Osteoblast (primary cell): ENCODE results near the gene STK32A. TPM values are rescaled to one million over a fixed set of nuclear protein-coding genes. Genes with fewer than 3 reads are reported as not detected.

Experiments
- DNase-seq: peaks from one replicate; pipeline ENCODE4 v3.0.0; 2011; ENCODE audit warnings: low spot score, mixed read lengths; ENCODE audit not compliant: insufficient read length; ENCODE audit errors: missing footprints
- H2AFZ ChIP-seq: 2 replicates; pipeline ENCODE4 v1.6.0; 2011; ENCODE audit warnings: mild to moderate bottlenecking, low read length
- H3K27ac ChIP-seq: 2 replicates; pipeline ENCODE4 v1.5.1; 2011; ENCODE audit warnings: mild to moderate bottlenecking, low read depth, low read length, moderate library complexity
- H3K27me3 ChIP-seq: 2 replicates; pipeline ENCODE4 v1.6.0; 2012; ENCODE audit warnings: mild to moderate bottlenecking, control low read depth, inconsistent platforms, low read length, moderate library complexity; ENCODE audit not compliant: insufficient read depth
- H3K36me3 ChIP-seq: 2 replicates; pipeline ENCODE4 v1.5.1; 2011; ENCODE audit warnings: mild to moderate bottlenecking, low read length, control low read depth, moderate library complexity; ENCODE audit not compliant: insufficient read depth
- H3K4me1 ChIP-seq: 2 replicates; pipeline ENCODE4 v1.5.1; 2011; ENCODE audit warnings: mild to moderate bottlenecking, low read length, control low read depth, moderate library complexity; ENCODE audit not compliant: insufficient read depth
- H3K4me2 ChIP-seq: 2 replicates; pipeline ENCODE4 v1.6.0; 2011; ENCODE audit warnings: mild to moderate bottlenecking, low read length; ENCODE audit not compliant: insufficient read depth
- H3K4me3 ChIP-seq: fragments of 200-600 bp; sonication (generic); 3 replicates; pipeline ENCODE4 v1.5.1; 2012; ENCODE audit warnings: mild to moderate bottlenecking, low read length, inconsistent platforms; ENCODE audit not compliant: insufficient read depth
- H3K79me2 ChIP-seq: 2 replicates; pipeline ENCODE4 v1.6.0; 2012; ENCODE audit warnings: mild to moderate bottlenecking, low read length, control low read depth, inconsistent platforms; ENCODE audit not compliant: insufficient read depth
- H3K9me3 ChIP-seq: 2 replicates; pipeline ENCODE4 v1.5.1; 2011; ENCODE audit warnings: low read depth, low read length, control low read depth
- H4K20me1 ChIP-seq: 2 replicates; pipeline ENCODE4 v1.6.0; 2012; ENCODE audit warnings: mild to moderate bottlenecking, low read length, control low read depth; ENCODE audit not compliant: insufficient read depth
- CTCF ChIP-seq: IDR thresholded peaks from 2 replicates; pipeline ENCODE4 v1.5.1; 2011; ENCODE audit warnings: mild to moderate bottlenecking, low read depth, low read length, moderate library complexity; ENCODE audit errors: extremely low read depth
- total RNA-seq: library from RNA; depleted of rRNA; stranded (reverse); fragments of >200 nt; gene quantifications from 2 replicates; pipeline ENCODE4 v1.2.3, GENCODE V29; 2012

STK32A gene
- total RNA-seq, 1 donor, result 1.8 TPM

DNA sequence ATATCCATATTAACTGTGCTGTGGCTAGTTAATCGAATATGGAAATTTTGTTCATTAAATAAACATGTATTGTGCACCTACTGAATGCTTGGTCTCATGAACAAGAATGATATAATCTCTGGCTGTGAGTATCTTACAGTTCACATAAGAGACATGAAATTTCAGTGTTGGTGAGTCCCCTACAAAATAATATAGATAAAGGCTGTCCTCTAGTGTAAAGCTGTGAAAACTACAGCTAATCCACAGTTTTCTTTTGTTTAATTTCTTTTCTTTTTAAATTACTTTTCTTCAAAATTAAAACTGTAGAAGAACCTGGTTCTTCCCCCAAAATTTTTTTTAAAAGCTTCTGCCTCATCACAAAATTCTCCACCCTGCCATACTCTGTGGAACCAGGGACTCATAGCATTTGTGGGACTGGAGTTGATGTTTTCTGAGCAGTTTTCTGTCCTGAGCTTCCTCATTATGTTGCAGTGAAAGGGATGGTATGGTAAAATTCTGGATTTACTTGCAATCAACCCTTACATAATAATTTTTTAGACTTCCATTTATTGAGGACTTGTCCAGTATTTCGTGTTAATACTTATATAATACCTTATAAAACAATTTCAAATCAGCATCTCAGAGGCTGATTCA is 135.0 kb downstream of the STK32A start:
- no peaks in the 10 kb centered on the region for H4K20me1 ChIP-seq
- H3K9me3 ChIP-seq, result no peaks in the 10 kb centered on the region
- no peaks in the 10 kb centered on the region for H3K36me3 ChIP-seq
- TF ChIP-seq CTCF, result peak; percentile 76
- H3K27me3 ChIP-seq, result no peaks in the 10 kb centered on the region
- peak overlapping the region; percentile 34 for H3K4me3 ChIP-seq
- H2AFZ ChIP-seq, result no peak overlapping the region
- no peak overlapping the region for H3K27ac ChIP-seq
- H3K4me1 ChIP-seq, result peaks cover 12% of the 10 kb centered on the region
- H3K4me2 ChIP-seq, result peak overlapping the region; percentile 61
- no peaks in the 10 kb centered on the region for H3K79me2 ChIP-seq
- no peak for DNase-seq

DNA sequence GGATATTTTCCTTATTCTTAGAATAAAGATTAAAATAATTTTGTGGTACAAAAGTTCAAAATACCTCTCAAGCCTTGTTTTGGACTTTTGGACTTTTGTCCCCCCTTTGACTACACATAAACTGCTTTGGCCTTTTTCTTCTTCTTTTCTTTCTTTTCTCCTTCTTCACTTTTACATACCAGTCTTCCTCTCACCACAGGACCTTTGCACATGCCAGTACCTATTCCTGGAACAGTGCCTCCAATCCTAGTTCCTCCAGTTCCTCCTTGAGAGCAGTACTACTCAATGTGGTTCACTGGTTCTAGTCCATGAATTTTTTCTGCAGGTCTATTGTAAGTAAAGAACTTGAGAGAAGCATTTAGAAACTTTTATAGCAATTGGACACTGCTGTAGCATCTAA is 136.5 kb downstream of the STK32A start:
- Histone ChIP-seq H3K4me3 (no peak overlapping the region), H3K27ac (no peak overlapping the region), H3K4me2 (no peak overlapping the region), H3K9me3 (no peaks in the 10 kb centered on the region), H4K20me1 (no peaks in the 10 kb centered on the region), H3K27me3 (no peaks in the 10 kb centered on the region), H3K36me3 (no peaks in the 10 kb centered on the region), H3K4me1 (peaks cover 12% of the 10 kb centered on the region), H3K79me2 (no peaks in the 10 kb centered on the region), H2AFZ (no peak overlapping the region)
- DNase-seq, result no peak
- TF ChIP-seq CTCF, result no peak

DNA sequence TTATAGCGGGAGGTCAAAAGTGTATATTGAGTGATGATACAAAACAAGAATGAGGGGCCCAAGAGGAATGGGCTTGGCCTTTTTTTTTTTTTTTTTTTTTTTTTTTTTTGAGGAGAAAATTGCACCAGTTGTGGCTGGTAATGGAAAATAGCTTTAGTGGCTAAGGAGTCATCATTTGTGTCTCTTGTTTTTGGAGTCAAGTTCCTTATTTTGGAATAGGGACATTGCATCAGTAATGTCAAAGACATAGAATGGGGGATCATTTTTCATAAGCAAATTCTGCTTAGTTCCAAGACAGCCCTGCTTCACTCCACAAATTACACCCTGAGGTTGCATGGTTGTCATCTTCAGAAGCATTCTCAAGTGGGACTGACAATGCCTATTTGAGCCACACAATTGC is 137.4 kb downstream of the STK32A start:
- TF ChIP-seq CTCF, result no peak
- H4K20me1 ChIP-seq, result no peaks in the 10 kb centered on the region
- no peak for DNase-seq
- no peak overlapping the region for H3K4me3 ChIP-seq
- H3K9me3 ChIP-seq, result no peaks in the 10 kb centered on the region
- H3K4me1 ChIP-seq, result peaks cover 12% of the 10 kb centered on the region
- H3K79me2 ChIP-seq, result no peaks in the 10 kb centered on the region
- no peaks in the 10 kb centered on the region for H3K36me3 ChIP-seq
- H3K27ac ChIP-seq, result no peak overlapping the region
- H3K27me3 ChIP-seq, result no peaks in the 10 kb centered on the region
- H2AFZ ChIP-seq, result no peak overlapping the region
- H3K4me2 ChIP-seq, result no peak overlapping the region

GRCh38 chr5:147373328-147373727 is 138.5 kb downstream of the STK32A start:
- H2AFZ ChIP-seq, result no peak overlapping the region
- no peaks in the 10 kb centered on the region for H3K27me3 ChIP-seq
- no peak for DNase-seq
- no peak overlapping the region for H3K27ac ChIP-seq
- H3K4me3 ChIP-seq, result no peak overlapping the region
- TF ChIP-seq CTCF, result no peak
- no peaks in the 10 kb centered on the region for H3K36me3 ChIP-seq
- peaks cover 12% of the 10 kb centered on the region for H3K4me1 ChIP-seq
- H3K9me3 ChIP-seq, result no peaks in the 10 kb centered on the region
- H3K4me2 ChIP-seq, result no peak overlapping the region
- H4K20me1 ChIP-seq, result no peaks in the 10 kb centered on the region
- no peaks in the 10 kb centered on the region for H3K79me2 ChIP-seq
